Measurements from ENCODE around the gene FOXK1.
"Not testable (repeated sequence)": the region's sequence is repeated elsewhere in the genome, so short reads cannot be mapped to it uniquely, and the experiment has no call there.

The FOXK1 gene

DNA sequence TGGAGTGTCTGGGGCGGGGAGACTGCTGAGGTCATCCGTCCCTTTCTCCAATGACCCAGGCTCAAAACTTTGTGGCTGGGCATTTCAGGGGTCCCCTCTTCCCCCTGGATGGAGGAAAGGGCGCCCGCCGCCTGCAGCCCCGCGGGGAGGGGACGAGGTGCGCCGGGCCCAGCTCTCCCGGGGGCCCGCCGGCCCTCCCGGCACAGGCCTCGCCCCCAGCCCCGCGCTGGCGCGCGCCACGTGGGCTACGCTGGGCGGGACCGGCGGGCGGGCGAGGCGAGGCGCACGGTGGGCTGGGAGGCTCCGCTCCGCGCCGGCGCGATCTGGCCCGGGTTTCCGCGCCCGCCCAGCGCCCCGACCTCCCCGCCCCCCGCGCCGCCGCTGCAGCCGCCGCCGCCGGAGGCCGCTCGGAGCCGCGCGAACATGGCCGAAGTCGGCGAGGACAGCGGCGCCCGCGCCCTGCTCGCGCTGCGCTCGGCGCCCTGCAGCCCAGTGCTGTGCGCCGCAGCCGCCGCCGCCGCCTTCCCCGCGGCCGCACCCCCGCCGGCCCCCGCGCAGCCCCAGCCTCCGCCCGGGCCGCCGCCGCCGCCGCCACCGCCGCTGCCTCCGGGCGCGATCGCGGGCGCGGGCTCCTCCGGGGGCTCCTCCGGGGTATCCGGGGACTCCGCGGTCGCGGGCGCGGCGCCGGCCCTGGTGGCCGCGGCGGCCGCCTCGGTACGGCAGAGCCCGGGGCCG is at the start of gene FOXK1:
Gene FOXK1 (plus strand): TSS at position 410 of the 735 bp plus-strand sequence. CDS start 14 bp downstream, at position 424.
- DNase-seq = peak; percentile 74

DNA sequence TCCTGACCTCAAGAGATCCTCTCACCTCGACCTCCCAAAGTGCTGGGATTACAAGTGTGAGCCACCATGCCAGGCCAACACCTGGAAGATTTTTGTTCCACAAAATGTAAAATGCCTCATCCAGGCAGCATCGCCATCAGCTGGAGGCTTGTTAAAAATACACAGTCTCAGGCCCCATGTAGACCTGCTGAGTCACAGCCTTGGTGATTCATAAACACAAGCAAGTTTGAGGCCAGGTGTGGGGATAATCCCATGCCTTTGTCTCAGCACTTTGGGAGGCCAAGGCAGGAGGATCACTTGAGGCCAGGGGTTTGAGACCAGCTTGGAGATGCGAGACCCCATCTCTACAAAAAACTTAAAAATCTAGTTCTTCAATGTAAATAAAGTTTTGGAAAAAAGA is 49.1 kb upstream of the FOXK1 start:
- DNase-seq = peak; percentile 46

DNA sequence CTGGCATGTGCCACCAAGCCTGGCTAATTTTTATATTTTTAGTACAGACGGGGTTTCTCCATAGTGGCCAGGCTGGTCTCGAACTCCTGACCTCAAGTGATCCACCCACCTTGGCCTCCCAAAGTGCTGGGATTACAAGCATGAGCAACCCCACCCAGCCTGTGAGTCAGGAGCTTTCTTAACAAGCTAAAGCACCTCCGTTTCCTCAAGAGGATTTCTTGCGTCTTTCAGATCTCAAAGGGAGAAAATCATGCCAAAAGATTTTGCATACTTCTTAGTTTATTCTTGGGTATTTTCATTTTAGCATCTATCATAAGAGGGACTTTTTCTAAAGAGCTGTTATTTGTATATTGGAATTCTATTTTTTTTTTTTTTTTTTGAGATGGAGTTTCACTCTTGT is 47.9 kb upstream of the FOXK1 start:
- DNase-seq = no peak

DNA sequence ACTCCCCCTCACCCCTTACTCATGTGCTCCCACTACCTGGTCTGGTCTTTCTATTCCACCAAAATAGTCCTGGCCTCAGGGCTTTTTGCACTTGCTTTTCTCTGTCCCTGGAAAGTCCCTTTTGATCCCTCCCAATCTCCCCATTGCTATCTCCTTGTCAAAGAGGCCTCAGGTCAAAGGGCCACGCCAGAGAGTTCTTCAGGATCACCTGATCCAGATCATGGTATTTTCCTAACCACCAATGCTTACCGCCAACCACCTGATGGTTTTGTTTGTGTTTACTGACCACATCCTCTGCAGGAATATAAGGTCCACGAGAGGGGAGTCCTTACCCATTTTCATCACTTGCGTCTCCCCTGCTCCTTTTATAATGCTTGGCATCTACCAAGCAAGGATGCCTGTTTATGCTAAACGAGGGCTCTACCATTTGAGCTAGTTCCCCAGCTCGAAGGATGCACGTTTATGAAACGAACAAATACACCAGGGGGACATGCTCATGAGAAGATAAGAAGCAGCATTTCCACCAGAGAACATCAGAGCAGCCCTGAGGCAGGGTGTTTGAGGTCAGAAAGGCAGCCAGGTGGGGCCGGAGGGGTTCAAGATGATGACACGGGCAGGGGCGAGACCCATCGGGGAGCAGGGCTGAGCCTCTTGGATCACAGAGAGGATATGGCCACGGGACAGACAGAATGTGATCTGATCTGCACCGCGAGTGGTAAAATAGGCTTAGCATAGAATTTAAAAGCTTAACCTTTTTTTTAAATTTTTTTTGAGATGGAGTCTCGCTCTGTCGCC is 43.1 kb upstream of the FOXK1 start:
- no peak for DNase-seq

DNA sequence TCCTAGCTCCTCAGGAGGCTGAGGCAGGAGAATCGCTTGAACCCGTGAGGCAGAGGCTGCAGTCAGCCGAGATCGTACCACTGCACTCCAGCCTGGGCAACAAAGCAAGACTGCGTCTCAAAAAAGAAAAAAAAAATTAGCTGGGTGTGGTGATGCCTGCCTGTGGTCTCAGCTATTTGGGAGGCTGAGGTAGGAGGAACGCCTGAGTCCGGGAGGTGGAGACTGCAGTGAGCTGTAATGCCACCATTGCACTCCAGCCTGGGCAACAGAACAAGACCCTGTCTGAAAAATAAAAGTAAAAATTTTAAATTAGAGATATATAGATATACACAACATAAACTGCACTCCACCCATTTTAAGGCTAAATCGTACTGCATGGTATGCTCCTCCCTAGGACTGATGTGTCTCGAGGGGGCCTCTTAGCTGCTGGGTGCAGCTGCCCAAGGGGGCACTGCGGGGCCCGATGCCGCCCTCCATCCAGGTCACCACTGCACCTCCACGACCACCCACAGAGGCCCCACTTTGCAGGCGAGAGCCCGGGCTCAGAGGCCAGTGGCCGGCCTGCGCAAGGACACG is 40.9 kb upstream of the FOXK1 start:
- DNase-seq = no peak

DNA sequence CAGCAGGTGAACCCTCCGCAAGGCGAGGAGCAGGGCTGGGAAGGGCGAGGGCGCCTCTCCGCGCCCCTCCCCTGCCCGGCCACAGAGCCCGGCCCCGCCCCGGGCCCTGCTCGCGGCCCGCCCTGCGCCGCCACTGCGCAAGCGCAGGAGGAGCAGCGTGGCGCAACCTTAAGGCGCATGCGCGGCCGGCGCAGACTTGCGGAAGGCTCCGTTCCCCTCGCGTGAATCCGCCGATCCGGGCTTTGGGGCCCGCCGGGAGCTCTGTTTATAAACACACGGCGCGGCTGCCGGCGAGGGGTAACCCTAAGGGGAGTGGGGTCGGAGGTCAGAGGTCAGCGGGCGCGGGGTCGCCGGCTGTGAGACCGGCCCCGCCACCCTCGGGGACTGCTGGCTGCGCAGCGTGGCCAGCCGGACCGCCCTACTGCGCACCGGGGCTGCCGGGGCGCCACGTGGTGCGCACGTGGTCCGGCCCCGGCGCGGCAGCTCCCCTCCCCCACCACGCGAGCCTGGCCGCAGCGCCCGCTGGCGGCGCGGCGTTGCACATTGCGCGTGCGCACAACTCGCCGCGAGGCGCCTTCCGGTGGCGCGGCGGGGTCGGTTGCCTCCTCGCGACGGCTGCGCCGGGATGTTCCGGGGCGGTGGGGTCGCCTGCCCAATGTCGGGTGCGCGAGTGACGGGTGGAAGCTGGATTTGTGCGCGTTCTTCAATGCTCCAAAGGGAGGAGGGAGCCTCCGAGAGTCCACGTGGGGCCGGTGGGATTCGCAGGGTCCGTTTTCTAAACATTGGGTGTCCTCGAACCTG is 40.2 kb upstream of the FOXK1 start:
- DNase-seq = peak; percentile 94

DNA sequence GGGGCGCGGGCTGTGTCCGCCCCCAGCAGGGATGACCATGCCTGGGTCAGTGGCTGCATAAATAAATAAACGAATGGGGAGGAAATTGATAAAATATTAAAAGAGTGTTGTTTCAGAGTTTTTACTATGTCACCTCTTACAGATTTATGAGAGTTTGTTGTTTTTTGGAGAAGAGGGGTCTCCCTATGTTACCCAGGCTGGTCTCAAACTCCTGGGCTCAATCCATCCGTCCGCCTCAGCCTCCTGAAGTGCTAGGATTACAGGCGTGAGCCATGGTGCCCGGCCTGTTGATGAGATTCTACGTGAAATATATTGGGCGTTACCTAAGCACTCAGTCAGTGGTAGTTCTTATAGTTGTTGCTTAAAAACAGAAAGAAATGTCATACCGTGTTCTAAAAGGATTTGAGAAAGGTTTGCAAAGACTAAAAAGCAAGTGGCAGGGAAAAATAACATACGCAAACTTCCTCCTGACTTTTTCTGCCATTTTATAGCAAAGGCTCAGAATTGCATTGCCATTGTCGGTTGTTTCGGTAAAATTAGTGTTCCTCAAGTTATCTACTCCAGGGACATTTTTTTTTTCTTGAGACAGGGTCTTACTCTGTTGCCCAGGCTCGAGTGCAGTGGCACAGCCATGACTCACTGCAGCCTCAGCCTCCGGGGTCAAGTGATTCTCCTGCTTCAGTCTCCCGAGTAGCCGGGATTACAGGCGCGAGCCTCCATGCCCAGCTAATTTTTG is 39.5 kb upstream of the FOXK1 start:
- DNase-seq = no peak

DNA sequence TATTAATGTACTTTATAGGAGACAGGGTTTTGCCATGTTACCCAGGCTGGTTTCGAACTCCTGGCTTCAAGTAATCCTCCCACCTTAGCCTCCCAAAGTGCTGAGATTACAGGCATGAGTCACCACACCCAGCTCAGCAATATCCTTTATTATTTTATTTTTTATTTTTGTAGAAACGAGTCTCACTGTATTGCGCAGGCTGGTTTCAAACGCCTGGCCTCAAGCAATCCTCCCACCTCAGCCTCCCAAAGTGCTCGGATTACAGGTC is 39.0 kb upstream of the FOXK1 start:
- not testable (repeated sequence) for DNase-seq

DNA sequence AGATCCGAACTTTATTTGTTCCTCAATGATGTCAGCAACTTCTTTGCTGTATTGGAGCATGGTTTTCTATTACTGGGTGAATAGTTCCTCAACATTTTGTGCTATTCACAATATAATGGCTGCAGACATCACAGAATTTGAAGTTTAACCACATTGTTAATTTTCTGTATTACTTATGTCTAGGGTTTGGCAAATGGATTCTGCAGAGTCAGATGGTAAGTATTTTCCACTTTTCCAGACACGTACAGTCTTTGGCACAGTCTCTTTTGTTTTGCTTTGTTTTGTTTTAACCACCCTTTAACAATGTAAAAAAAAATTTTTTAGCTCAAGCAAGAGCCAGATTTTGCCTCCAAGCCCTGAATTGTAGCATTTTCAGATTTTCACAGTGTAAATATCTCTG is 36.8 kb upstream of the FOXK1 start:
- DNase-seq = no peak

DNA sequence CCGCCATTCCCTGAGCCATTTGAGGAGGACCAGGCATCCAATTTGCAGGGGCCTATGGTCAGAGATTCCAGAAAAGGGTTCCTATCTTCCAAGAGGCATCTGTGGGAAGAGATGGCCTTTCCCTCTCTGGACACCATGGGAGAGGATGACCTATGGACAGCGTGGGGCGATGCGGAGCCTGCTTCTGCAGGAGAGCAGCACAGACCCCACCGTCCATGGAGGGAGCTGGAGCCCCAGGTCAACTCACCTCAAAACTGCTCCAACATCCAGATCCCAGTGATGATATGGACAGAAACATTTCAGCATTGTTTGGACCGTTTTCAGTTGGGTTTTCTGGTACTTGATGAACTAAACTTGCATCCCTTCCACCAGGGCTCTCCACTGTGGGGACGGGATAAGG is 34.0 kb upstream of the FOXK1 start:
- no peak for DNase-seq

DNA sequence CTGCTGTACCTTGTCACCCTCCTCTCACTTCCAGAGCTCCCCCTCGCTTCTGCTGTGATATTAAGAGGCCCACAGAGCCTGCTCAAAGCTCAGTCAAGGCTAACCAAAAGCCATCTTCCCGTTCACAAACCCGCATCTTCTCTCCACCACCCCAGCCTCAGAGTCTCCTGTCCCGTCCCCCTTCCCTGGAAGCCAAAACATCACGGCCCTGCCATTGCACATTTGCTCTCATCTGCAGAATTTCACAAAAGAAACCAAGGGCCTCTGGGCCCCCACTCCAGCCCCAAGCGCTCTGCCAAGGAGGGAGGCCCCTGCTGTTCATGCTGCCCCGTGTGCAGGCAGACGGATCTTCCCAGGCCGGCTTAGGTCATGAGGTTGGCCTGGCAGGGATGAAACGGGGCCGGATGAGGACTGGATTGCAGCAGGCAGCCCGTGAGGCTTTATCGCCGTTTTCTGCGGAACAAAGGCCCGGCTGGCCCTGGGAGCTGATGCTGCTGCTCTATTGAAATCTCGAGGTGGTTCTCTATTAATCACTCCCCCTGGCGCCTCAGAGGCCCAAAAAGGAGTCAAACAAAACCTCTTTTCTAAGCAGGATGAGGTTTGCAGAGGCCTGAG is 31.6 kb upstream of the FOXK1 start:
- DNase-seq = no peak

DNA sequence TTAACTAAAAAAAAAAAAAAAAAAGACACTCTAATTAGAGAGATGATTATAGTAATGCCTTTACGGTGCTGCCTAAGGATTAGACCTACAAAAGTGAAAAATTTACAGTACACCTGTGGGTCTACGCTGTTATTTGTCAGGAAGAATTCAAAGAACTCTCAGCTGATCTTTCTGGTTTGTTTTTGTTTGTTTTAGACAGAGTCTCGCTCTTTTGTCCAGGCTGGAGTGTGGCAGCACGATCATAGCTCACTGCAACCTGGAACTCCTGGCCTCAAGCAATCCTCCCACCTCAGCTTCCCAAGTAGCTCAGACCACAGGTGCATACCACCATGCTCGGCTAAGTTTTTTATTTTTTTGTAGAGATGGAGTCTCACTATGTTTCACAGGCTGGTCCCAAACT is 28.3 kb upstream of the FOXK1 start:
- DNase-seq = no peak

DNA sequence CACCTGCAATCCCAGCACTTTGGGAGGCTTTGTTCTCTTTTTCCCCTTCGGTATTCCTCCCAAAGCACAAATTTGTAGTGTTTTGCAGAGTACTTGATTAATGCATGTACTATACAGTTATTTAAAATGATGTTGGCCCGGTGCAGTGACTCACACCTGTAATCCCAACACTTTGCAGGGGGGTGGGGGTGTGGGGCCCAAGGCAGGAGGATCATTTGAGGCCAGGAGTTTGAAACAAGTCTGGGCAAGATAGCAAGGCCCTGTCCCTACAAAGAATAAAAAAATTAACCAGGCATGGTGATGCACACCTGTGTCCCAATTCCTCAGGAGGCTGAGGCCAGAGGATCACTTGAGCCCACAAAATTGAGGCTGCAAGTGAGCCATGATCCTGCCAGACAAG is 26.8 kb upstream of the FOXK1 start:
- no peak for DNase-seq

DNA sequence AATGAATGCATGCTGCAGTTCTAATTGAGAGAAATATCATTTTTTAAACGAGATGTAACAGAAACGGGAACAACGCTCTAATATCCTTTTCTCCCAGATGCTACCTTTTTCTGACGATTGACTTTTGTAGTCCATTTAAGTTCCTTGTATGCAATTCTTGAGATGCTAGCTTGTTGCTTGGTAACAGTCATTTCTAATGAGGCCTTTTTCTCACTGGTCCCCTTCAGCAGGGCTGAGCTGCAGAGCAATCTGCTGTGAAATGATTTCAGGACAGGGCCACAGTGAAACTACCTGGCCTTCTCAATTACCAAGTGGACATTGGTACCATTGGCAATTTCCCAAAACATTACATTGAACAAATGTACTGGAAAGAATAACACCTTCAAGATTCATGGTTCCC is 26.2 kb upstream of the FOXK1 start:
- DNase-seq = no peak

DNA sequence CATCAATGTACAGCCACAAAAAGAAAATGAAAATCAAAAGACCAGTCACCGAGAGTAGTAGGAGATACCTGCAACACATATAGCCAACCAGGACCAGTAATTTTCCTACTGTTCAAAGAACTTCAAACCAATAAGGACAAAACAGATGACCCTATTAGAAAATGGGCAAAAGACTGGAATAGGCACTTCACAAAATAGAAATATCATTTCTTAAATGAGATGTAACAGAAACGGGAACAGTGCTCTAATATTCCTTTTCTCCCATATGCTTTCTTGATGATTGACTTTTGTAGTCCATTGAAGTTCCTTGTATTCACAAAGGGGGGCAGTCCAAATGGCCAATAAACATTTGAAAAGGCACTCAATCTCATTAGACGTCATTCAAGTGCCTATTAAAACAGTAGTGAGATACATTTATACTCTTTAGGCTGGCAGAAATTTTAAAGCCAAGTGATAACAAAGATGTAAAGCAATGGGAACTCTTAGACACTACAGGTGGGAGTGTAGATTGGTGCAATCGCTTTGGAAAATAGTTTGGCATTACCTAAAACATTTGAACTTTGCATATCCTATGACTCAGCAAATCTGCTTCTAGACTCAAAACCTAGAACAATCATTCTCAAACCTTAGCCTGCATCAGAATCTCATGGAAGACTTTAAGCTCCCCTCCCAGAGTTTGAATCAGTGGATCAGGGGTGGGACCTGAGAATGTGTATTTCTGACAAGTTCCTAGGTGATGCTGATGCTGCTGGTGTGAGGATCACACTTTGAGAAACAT is 24.3 kb upstream of the FOXK1 start:
- DNase-seq = no peak

DNA sequence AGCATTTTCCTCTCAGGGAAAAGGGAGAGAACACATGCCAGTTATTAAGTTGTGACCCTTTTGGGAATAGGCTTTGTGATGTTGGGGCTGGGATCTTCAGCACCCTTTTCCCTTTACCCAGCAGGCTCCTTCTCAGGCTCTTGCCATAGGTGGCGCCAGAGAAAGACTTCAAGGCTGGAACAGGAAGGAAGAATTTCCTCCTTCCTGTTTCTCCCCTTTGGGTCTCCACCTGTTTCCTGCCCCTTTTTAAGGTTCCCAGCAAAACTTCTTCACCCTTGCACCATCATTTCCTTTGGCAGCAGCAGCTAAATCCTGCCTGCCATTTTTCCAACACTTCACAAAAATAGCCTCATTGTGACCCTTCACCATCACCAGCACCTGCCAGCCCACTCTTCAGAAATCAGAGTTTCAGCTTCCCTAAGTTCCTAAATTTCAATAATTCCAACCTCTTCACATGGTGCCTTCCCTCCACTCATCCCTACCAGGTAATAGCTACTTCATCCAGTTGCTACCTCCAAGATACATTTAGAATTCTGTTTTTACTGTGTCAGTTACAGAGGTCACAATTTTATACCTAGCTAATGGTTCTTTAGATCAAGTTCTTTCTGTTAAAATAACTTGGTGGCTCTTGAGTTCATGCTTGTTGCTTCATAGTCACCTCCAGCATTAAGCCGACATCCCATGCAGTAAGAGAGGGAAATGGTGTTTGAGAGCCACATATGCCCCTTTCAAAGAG is 22.4 kb upstream of the FOXK1 start:
- DNase-seq = peak; percentile 59

DNA sequence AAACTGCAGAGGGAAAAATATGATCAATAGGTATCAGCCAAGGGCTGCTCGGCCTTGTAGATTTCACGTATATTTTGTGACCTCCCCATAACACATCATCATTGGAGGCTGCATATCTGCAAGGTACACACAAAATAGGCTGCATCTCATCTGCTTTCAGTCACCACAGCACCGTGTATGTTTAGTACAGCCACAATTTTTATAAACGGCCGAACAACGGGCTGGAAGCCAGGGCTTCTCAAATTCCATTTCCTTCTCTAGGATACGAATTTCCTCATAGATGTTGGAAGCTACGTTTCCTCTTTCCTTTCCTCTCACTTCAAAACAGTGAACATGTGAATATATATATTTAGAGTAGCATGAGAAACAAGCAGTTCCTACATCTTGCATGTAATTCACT is 20.2 kb upstream of the FOXK1 start:
- no peak for DNase-seq

DNA sequence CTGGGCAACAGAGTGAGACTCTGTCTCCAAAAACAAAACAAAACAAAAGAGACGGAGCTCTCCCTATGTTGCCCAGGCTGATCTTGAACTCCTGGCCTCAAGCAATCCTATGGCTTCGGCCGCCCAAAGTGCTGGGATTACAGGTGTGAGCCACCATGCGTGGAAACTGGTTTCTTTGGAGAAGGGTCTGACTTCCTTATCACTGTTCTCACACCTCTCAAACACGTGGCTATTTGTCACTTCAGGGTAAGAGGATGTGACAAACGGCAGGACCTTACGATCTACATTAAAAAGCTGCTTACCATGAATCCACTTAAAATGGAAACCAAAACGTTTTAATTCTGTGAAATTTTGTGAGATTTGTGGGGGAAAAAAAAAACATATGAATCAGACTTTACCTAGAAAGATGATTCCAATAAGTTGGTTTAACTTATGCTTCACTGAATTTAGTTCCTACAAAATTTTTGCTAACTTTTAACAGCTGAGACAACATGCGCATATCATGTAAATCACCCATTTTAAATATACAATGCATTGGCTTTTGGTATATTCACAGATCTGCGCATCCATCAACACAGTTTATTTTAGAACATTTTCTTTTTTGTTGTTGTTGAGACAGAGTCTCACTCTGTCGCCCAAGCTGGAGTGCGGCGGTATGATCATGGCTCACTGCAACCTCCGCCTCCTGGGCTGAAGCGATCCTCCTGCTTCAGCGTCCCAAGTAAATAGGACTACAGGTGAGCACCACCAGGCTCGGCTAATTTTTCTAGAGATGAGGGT is 18.7 kb upstream of the FOXK1 start:
- no peak for DNase-seq

DNA sequence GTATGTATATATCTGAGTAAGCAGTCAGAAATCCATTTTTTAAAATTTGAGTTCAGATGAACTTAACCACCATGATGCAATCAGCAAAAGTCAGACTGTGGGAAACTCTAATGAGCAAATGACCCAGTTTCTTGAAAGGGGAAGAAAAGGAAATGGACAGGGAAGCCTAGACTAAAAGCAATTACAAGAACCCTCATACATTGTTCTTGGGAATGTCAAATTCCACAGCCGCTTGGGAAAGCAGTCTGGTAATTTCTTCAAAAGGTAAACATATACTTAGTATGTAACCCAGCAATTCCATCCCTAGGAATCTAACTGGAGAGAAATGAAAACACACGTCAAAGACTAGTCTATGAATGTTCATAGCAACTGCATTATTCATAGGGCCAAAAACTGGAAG is 16.4 kb upstream of the FOXK1 start:
- peak; percentile 26 for DNase-seq
